WTC11 (cell line): Measurements from ENCODE around the gene ZNF512B. TPM values are rescaled to one million over a fixed set of nuclear protein-coding genes. Genes with fewer than 3 reads are reported as not detected.
A peak's percentile ranks its signal among the peaks of the same experiment; 100 is the strongest.

Source experiments
- ATAC-seq: fragments of 200-7000 bp; cut with Tn5 transposase; 2 replicates; pipeline ENCODE4 v1.10.0; 2021; ENCODE audit warnings: mild to moderate bottlenecking, moderate library complexity
- CTCF ChIA-PET: fragments of 300-600 bp; sonication (Branson Sonifier 250); formaldehyde crosslinking; loops from one replicate; lab custom pipeline; 2021; ENCODE audit warnings: antibody characterized with exemption; lab: Charles Lee
- POLR2A ChIA-PET: fragments of 350-600 bp; sonication (Branson Sonifier 250); formaldehyde crosslinking; loops from one replicate; lab custom pipeline; 2021; ENCODE audit warnings: antibody characterized with exemption; lab: Charles Lee
- DNase-seq: peaks from one replicate; pipeline ENCODE4 v3.0.0; 2021; ENCODE audit warnings: low spot score
- H3K27ac Mint-ChIP-seq: 2 replicates; pipeline ENCODE4 v1.8.0; 2021; ENCODE audit warnings: mixed read lengths
- H3K27me3 Mint-ChIP-seq: 2 replicates; pipeline ENCODE4 v1.8.0; 2021; ENCODE audit warnings: low read depth, mild to moderate bottlenecking, moderate library complexity, mixed read lengths
- H3K36me3 Mint-ChIP-seq: 2 replicates; pipeline ENCODE4 v1.8.0; 2021; ENCODE audit warnings: mixed read lengths
- H3K4me1 Mint-ChIP-seq: 2 replicates; pipeline ENCODE4 v1.8.0; 2022; ENCODE audit warnings: mixed read lengths
- H3K4me3 Mint-ChIP-seq: 2 replicates; pipeline ENCODE4 v1.8.0; 2021; ENCODE audit warnings: mild to moderate bottlenecking, moderate library complexity, mixed read lengths
- H3K9me3 Mint-ChIP-seq: 2 replicates; pipeline ENCODE4 v1.8.0; 2021; ENCODE audit warnings: mixed read lengths
- CREB1 ChIP-seq: sonication (generic); formaldehyde crosslinking; IDR thresholded peaks from 2 replicates; pipeline ENCODE4 v1.8.0; 2023; ENCODE audit warnings: mild to moderate bottlenecking, missing genetic modification reagents
- E2F5 ChIP-seq: sonication (generic); formaldehyde crosslinking; IDR thresholded peaks from 2 replicates; pipeline ENCODE4 v1.8.1; 2022; ENCODE audit warnings: mild to moderate bottlenecking, moderate library complexity, missing genetic modification reagents
- ERG ChIP-seq: fragments of 250-450 bp; sonication (Bioruptor Pico); IDR thresholded peaks from 2 replicates; pipeline ENCODE4 v1.8.0; 2021; ENCODE audit warnings: mild to moderate bottlenecking
- FOXP1 ChIP-seq: sonication (generic); formaldehyde crosslinking; IDR thresholded peaks from 2 replicates; pipeline ENCODE4 v1.8.0; 2022; ENCODE audit warnings: missing genetic modification reagents, mild to moderate bottlenecking, moderate library complexity, borderline replicate concordance
- GRHL2 ChIP-seq: fragments of 250-450 bp; sonication (Bioruptor Pico); IDR thresholded peaks from 2 replicates; pipeline ENCODE4 v1.8.0; 2022; ENCODE audit warnings: mild to moderate bottlenecking, moderate library complexity; ENCODE audit not compliant: insufficient replicate concordance, severe bottlenecking
- MYBL2 ChIP-seq: sonication (generic); formaldehyde crosslinking; IDR thresholded peaks from 2 replicates; pipeline ENCODE4 v1.8.1; 2023; ENCODE audit warnings: mild to moderate bottlenecking, moderate library complexity, missing genetic modification reagents
- NFATC4 ChIP-seq: fragments of 250-450 bp; sonication (Bioruptor Pico); IDR thresholded peaks from 2 replicates; pipeline ENCODE4 v1.9.0; 2021; ENCODE audit warnings: mild to moderate bottlenecking
- NFE2L1 ChIP-seq: sonication (generic); formaldehyde crosslinking; IDR thresholded peaks from 2 replicates; pipeline ENCODE4 v1.8.1; 2023; ENCODE audit warnings: missing genetic modification reagents
- NR3C1 ChIP-seq: sonication (generic); formaldehyde crosslinking; conservative IDR thresholded peaks from 2 replicates; pipeline ENCODE4 v1.8.1; 2023; ENCODE audit warnings: low read depth, mild to moderate bottlenecking, missing genetic modification reagents
- RELA ChIP-seq: sonication (generic); formaldehyde crosslinking; IDR thresholded peaks from 2 replicates; pipeline ENCODE4 v1.8.1; 2022; ENCODE audit warnings: missing genetic modification reagents, mild to moderate bottlenecking, borderline replicate concordance
- SMAD4 ChIP-seq: sonication (generic); formaldehyde crosslinking; IDR thresholded peaks from 2 replicates; pipeline ENCODE4 v1.8.0; 2022; ENCODE audit warnings: mild to moderate bottlenecking, missing genetic modification reagents
- TEAD1 ChIP-seq: sonication (generic); formaldehyde crosslinking; IDR thresholded peaks from 2 replicates; pipeline ENCODE4 v1.8.0; 2022; ENCODE audit warnings: mild to moderate bottlenecking, missing genetic modification reagents
- ZNF138 ChIP-seq: sonication (generic); formaldehyde crosslinking; conservative IDR thresholded peaks from 2 replicates; pipeline ENCODE4 v1.8.1; 2022; ENCODE audit warnings: mild to moderate bottlenecking, moderate library complexity, missing genetic modification reagents
- ZNF219 ChIP-seq: sonication (generic); formaldehyde crosslinking; IDR thresholded peaks from 2 replicates; pipeline ENCODE4 v1.8.0; 2023; ENCODE audit warnings: missing genetic modification reagents, mild to moderate bottlenecking, borderline replicate concordance
- ZNF416 ChIP-seq: fragments of 250-450 bp; sonication (Bioruptor Pico); IDR thresholded peaks from 2 replicates; pipeline ENCODE4 v1.9.0; 2021; ENCODE audit warnings: mild to moderate bottlenecking, inconsistent platforms
- ZNF423 ChIP-seq: fragments of 250-450 bp; sonication (Bioruptor Pico); IDR thresholded peaks from 2 replicates; pipeline ENCODE4 v2.1.2; 2022; ENCODE audit warnings: mild to moderate bottlenecking, moderate library complexity
- total RNA-seq: library from RNA; stranded (reverse); gene quantifications from 3 replicates; pipeline ENCODE4 v1.2.3, GENCODE V29; 2021
- TF ChIP-seq, protein P1 (sequence below): fragments of 200-600 bp; IDR thresholded peaks from 2 replicates; pipeline ENCODE4 v1.8.0; 2022; ENCODE audit warnings: antibody characterized with exemption
- TF ChIP-seq, protein P2 (sequence below): sonication (generic); formaldehyde crosslinking; IDR thresholded peaks from 2 replicates; pipeline ENCODE4 v1.8.0; 2022; ENCODE audit warnings: mild to moderate bottlenecking, missing genetic modification reagents
- TF ChIP-seq, protein P3 (sequence below): sonication (generic); formaldehyde crosslinking; IDR thresholded peaks from 2 replicates; pipeline ENCODE4 v1.8.0; 2022; ENCODE audit warnings: mild to moderate bottlenecking, missing genetic modification reagents
- TF ChIP-seq, protein P4 (sequence below): fragments of 250-450 bp; sonication (Bioruptor Pico); IDR thresholded peaks from 2 replicates; pipeline ENCODE4 v2.1.2; 2022; ENCODE audit warnings: mild to moderate bottlenecking, moderate library complexity
- TF ChIP-seq, protein P5 (sequence below): sonication (generic); formaldehyde crosslinking; IDR thresholded peaks from 2 replicates; pipeline ENCODE4 v1.8.0; 2022; ENCODE audit warnings: mild to moderate bottlenecking, missing genetic modification reagents

The ZNF512B gene
- total RNA-seq, 1 experiment from 2014 or later: 23.3 TPM

GRCh38 chr20:63982937-63983336 is 13.2 kb upstream of the ZNF512B start:
- H3K27me3 Mint-ChIP-seq: peaks cover 7% of the 10 kb centered on the region
- H3K27ac Mint-ChIP-seq: peak overlapping the region; percentile 46; the same call in 1 of the 2 replicates
- POLR2A ChIA-PET: interaction anchor here (0.5 kb wide), 1 partner anchor 615 kb away, joined by 3 read pairs; no protein-coding TSS in a partner anchor

GRCh38 chr20:63980806-63981728 is 11.3 kb upstream of the ZNF512B start, which contains the start of gene PRPF6:
Gene PRPF6 (plus strand): TSS chr20:63981132. CDS start chr20:63981246, 114 bp downstream.
- peak; percentile 71 for ATAC-seq
- CTCF ChIA-PET: interaction anchor here (0.6 to 3.1 kb wide), 75 partner anchors 8 to 705 kb away, joined by 3 to 51 read pairs (median 5); partner anchors contain the start of genes ARFRP1, C20orf204, DNAJC5 and LKAAEAR1
- TF ChIP-seq RELA: no peak
- TF ChIP-seq ZNF423 (CRISPR knock-in tag): no peak
- TF ChIP-seq CREB1 (CRISPR knock-in tag): peak; percentile 89
- TF ChIP-seq, protein P1, sequence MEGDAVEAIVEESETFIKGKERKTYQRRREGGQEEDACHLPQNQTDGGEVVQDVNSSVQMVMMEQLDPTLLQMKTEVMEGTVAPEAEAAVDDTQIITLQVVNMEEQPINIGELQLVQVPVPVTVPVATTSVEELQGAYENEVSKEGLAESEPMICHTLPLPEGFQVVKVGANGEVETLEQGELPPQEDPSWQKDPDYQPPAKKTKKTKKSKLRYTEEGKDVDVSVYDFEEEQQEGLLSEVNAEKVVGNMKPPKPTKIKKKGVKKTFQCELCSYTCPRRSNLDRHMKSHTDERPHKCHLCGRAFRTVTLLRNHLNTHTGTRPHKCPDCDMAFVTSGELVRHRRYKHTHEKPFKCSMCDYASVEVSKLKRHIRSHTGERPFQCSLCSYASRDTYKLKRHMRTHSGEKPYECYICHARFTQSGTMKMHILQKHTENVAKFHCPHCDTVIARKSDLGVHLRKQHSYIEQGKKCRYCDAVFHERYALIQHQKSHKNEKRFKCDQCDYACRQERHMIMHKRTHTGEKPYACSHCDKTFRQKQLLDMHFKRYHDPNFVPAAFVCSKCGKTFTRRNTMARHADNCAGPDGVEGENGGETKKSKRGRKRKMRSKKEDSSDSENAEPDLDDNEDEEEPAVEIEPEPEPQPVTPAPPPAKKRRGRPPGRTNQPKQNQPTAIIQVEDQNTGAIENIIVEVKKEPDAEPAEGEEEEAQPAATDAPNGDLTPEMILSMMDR: peak; percentile 60
- TF ChIP-seq, protein P2, sequence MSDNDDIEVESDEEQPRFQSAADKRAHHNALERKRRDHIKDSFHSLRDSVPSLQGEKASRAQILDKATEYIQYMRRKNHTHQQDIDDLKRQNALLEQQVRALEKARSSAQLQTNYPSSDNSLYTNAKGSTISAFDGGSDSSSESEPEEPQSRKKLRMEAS (CRISPR knock-in tag): peak; percentile 96
- peak; percentile 46; the same call in 1 of the 2 replicates for TF ChIP-seq NFE2L1 (CRISPR knock-in tag)
- no peak for TF ChIP-seq NFATC4 (CRISPR knock-in tag)
- no peak for TF ChIP-seq ERG (CRISPR knock-in tag)
- TF ChIP-seq NR3C1 (CRISPR knock-in tag): no peak
- TF ChIP-seq E2F5: peak; percentile 74
- TF ChIP-seq ZNF219 (CRISPR knock-in tag): no peak
- TF ChIP-seq, protein P3, sequence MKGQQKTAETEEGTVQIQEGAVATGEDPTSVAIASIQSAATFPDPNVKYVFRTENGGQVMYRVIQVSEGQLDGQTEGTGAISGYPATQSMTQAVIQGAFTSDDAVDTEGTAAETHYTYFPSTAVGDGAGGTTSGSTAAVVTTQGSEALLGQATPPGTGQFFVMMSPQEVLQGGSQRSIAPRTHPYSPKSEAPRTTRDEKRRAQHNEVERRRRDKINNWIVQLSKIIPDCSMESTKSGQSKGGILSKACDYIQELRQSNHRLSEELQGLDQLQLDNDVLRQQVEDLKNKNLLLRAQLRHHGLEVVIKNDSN (CRISPR knock-in tag): peak; percentile 25; the same call in 1 of the 2 replicates
- no peak for TF ChIP-seq GRHL2 (CRISPR knock-in tag)
- TF ChIP-seq, protein P4, sequence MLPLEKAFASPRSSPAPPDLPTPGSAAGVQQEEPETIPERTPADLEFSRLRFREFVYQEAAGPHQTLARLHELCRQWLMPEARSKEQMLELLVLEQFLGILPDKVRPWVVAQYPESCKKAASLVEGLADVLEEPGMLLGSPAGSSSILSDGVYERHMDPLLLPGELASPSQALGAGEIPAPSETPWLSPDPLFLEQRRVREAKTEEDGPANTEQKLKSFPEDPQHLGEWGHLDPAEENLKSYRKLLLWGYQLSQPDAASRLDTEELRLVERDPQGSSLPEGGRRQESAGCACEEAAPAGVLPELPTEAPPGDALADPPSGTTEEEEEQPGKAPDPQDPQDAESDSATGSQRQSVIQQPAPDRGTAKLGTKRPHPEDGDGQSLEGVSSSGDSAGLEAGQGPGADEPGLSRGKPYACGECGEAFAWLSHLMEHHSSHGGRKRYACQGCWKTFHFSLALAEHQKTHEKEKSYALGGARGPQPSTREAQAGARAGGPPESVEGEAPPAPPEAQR (CRISPR knock-in tag): no peak
- TF ChIP-seq SMAD4: no peak
- TF ChIP-seq FOXP1 (CRISPR knock-in tag): peak; percentile 15; the same call in 1 of the 2 replicates

More at GRCh38 chr20:63982937-63983336, 13.2 kb upstream of the ZNF512B start:
- DNase-seq: no peak
- Mint-ChIP-seq H3K4me3 (peak overlapping the region; percentile 94), H3K9me3 (no peaks in the 10 kb centered on the region), H3K36me3 (peaks cover 32% of the 10 kb centered on the region), H3K4me1 (peaks cover 21% of the 10 kb centered on the region)
- no peak for ATAC-seq
- CTCF ChIA-PET: interaction anchor here (0.7 to 1.1 kb wide), 2 partner anchors 28 to 277 kb away, joined by 3 read pairs; no protein-coding TSS in a partner anchor
- TF ChIP-seq, protein P2 (CRISPR knock-in tag): no peak
- TF ChIP-seq MYBL2 (CRISPR knock-in tag): no peak
- TF ChIP-seq, protein P1: no peak
- TF ChIP-seq, protein P5, sequence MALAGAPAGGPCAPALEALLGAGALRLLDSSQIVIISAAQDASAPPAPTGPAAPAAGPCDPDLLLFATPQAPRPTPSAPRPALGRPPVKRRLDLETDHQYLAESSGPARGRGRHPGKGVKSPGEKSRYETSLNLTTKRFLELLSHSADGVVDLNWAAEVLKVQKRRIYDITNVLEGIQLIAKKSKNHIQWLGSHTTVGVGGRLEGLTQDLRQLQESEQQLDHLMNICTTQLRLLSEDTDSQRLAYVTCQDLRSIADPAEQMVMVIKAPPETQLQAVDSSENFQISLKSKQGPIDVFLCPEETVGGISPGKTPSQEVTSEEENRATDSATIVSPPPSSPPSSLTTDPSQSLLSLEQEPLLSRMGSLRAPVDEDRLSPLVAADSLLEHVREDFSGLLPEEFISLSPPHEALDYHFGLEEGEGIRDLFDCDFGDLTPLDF (CRISPR knock-in tag): no peak
- TF ChIP-seq TEAD1 (CRISPR knock-in tag): no peak
- no peak for TF ChIP-seq ZNF219 (CRISPR knock-in tag)
- no peak for TF ChIP-seq ZNF138 (CRISPR knock-in tag)
- no peak for TF ChIP-seq ZNF416 (CRISPR knock-in tag)

More at GRCh38 chr20:63980806-63981728, 11.3 kb upstream of the ZNF512B start, which contains the start of gene PRPF6:
- peak within 1 kb of the TSS; percentile 94 for H3K4me3 Mint-ChIP-seq
- H3K27ac Mint-ChIP-seq: peak within 1 kb of the TSS; percentile 93
- POLR2A ChIA-PET: interaction anchor here (0.6 to 0.8 kb wide), 3 partner anchors 25 to 1914 kb away, joined by 3 read pairs; partner anchors contain the start of gene UCKL1
- peaks cover 10% of the 10 kb centered on the region for H3K27me3 Mint-ChIP-seq
- peak; percentile 98 for DNase-seq
- H3K9me3 Mint-ChIP-seq: no peaks in the 10 kb centered on the region
- H3K36me3 Mint-ChIP-seq: peaks cover 25% of the 10 kb centered on the region
- peaks cover 21% of the 10 kb centered on the region for H3K4me1 Mint-ChIP-seq
